Lower lobe of right lung (tissue), 2 donors: ENCODE data around the gene UGT1A8. TPM values are rescaled to one million over a fixed set of nuclear protein-coding genes. Genes with fewer than 3 reads are reported as not detected.
"Not testable (repeated sequence)": the region's sequence is repeated elsewhere in the genome, so short reads cannot be mapped to it uniquely, and the experiment has no call there.

ENCODE experiments used
- ATAC-seq, 2 donors: fragments of 200-7000 bp; cut with Tn5 transposase; one replicate each; pipeline ENCODE4 v1.9.1; 2020 to 2022; ENCODE audit warnings: mild to moderate bottlenecking in 2 of 2, moderate library complexity in 2 of 2
- DNase-seq: peaks from one replicate; pipeline ENCODE4 v3.0.0-alpha.2; 2020
- H3K27ac ChIP-seq: fragments of 200-600 bp; one replicate; pipeline ENCODE4 v1.8.0; 2022
- H3K27me3 ChIP-seq: fragments of 200-600 bp; one replicate; pipeline ENCODE4 v1.8.0; 2022; ENCODE audit warnings: low read depth
- H3K36me3 ChIP-seq: fragments of 200-600 bp; one replicate; pipeline ENCODE4 v1.8.0; 2022; ENCODE audit warnings: mild to moderate bottlenecking
- H3K4me1 ChIP-seq: fragments of 200-600 bp; one replicate; pipeline ENCODE4 v1.8.0; 2022
- H3K4me3 ChIP-seq: fragments of 200-600 bp; one replicate; pipeline ENCODE4 v1.8.0; 2022; ENCODE audit warnings: mild to moderate bottlenecking
- H3K9me3 ChIP-seq: fragments of 200-600 bp; one replicate; pipeline ENCODE4 v1.8.0; 2022
- intact Hi-C: fragments of 100-400 bp; cut with DNase I; formaldehyde crosslinking; loops from one replicate; pipeline ENCODE4 v1.11.0; 2022
- total RNA-seq: library from RNA; stranded (reverse); fragmentation: NEBNext Ultra II Directional; extraction: Animal tissue kit (Norgen Biotek cat#: 25700); gene quantifications from one replicate; pipeline ENCODE4 v1.2.1, GENCODE V29; 2021
- TF ChIP-seq, protein P1 (sequence below): fragments of 200-600 bp; IDR thresholded peaks from one replicate; pipeline ENCODE4 v1.8.0; 2022; ENCODE audit warnings: antibody characterized with exemption, mild to moderate bottlenecking
- donor health status: DM: no; HTN: yes; CAD: no; lungs with severe emphysema.

The UGT1A8 gene
- total RNA-seq, 1 donor from 2014 or later = not detected

GRCh38 chr2:233693963-233694362 lies 76.5 kb downstream of the UGT1A8 start:
- no peaks in the 10 kb centered on the region for H3K36me3 ChIP-seq
- ATAC-seq = no peak
- intact Hi-C loops = no loop called here
- no peaks in the 10 kb centered on the region for H3K27me3 ChIP-seq
- H3K4me3 ChIP-seq = no peak overlapping the region
- no peak overlapping the region for H3K27ac ChIP-seq
- no peak for DNase-seq
- H3K9me3 ChIP-seq = no peaks in the 10 kb centered on the region
- no peaks in the 10 kb centered on the region for H3K4me1 ChIP-seq
- TF ChIP-seq, protein P1, sequence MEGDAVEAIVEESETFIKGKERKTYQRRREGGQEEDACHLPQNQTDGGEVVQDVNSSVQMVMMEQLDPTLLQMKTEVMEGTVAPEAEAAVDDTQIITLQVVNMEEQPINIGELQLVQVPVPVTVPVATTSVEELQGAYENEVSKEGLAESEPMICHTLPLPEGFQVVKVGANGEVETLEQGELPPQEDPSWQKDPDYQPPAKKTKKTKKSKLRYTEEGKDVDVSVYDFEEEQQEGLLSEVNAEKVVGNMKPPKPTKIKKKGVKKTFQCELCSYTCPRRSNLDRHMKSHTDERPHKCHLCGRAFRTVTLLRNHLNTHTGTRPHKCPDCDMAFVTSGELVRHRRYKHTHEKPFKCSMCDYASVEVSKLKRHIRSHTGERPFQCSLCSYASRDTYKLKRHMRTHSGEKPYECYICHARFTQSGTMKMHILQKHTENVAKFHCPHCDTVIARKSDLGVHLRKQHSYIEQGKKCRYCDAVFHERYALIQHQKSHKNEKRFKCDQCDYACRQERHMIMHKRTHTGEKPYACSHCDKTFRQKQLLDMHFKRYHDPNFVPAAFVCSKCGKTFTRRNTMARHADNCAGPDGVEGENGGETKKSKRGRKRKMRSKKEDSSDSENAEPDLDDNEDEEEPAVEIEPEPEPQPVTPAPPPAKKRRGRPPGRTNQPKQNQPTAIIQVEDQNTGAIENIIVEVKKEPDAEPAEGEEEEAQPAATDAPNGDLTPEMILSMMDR = no peak

DNA sequence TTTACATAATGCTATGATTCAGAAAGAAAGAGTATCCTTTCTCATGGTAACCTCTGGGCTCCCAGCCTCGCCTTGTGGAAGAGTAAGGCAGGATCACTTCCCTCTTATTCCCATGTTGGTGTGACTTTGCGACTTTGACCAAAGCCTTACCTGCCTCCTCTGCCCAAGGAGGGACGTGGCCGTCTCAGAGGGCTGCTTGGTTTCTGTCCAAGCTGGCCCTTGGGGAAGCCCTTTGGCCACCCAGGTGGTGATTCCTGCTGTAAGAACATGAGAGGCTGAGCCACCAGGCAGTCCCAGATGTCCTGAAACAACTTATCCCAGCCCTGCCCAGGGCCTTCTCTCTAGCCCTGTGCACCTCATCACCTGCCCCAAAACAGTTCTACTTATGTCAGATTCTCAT lies 81.3 kb downstream of the UGT1A8 start:
- H3K4me3 ChIP-seq = no peak overlapping the region

DNA sequence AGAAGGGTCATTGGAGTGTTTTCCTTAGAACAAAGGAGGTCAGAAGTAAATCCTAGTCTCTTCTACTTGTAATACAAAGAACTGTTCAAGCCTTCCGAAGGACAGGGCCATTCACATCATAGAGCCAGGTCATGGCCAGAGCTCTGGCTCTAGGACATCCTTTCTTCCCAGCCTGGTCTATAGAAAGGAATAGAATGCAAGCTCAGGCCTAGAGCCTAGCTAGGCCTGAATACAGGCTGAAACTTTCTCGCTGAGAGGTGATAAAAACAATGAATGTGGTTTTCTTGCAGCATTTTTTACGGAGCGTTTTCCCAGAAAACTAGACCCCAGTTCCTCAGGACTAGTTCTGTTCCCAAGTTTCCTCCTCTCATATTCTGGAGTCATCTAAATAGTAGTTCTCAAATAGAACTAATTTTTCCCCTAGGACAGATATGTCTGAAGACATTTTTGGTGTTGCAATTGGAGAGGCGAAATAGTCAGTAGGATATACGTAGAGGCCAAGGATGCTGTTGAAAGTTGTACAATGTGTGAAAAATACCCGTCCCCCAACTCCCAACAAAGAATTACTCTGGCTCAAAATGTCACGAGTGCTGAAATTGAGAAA lies 82.1 kb downstream of the UGT1A8 start:
- TF ChIP-seq, protein P1 = no peak
- intact Hi-C loops = no loop called here
- H3K36me3 ChIP-seq = no peaks in the 10 kb centered on the region
- no peaks in the 10 kb centered on the region for H3K4me1 ChIP-seq
- DNase-seq (no peak), ATAC-seq (no peak)
- no peak overlapping the region for H3K4me3 ChIP-seq
- H3K9me3 ChIP-seq = no peaks in the 10 kb centered on the region
- no peak overlapping the region for H3K27ac ChIP-seq
- no peaks in the 10 kb centered on the region for H3K27me3 ChIP-seq

More for the DNA sequence above, 81.3 kb downstream of the UGT1A8 start:
- DNase-seq (no peak), ATAC-seq (no peak)
- H3K9me3 ChIP-seq = no peaks in the 10 kb centered on the region
- intact Hi-C loops = no loop called here
- H3K27me3 ChIP-seq = no peaks in the 10 kb centered on the region
- TF ChIP-seq, protein P1 = no peak
- H3K4me1 ChIP-seq = no peaks in the 10 kb centered on the region
- H3K36me3 ChIP-seq = no peaks in the 10 kb centered on the region
- H3K27ac ChIP-seq = no peak overlapping the region

DNA sequence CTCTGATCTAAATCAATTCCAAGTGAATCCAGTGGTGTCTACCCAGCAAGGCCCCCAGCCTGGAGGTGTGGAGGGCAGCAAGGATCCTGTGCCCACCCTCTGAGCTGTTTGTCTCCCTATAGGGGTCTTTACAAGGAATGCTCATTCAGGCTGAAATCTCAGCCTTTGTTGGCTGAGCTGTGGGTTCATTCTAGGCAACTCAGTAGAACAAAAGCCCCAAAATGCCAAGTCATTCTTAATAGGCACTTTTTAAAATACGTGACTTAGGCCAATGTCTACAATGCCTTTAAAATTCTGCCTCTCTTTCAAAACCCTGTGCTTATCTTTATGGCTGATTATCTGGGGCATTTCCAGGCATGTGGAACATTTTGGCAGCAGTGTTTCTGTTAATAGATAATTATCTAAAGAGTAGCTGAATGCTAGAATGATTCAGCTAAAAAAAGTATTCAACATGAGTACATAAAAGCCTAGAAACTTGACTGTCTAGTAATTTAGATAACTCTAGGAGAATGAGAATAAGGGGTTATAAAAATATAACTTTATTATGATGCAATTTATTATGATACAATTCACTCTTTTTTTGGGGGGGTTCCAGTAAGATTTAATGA lies 82.7 kb downstream of the UGT1A8 start:
- Histone ChIP-seq H3K27ac (no peak overlapping the region), H3K27me3 (no peaks in the 10 kb centered on the region), H3K4me3 (no peak overlapping the region), H3K9me3 (no peaks in the 10 kb centered on the region), H3K36me3 (no peaks in the 10 kb centered on the region), H3K4me1 (no peaks in the 10 kb centered on the region)
- intact Hi-C loops = no loop called here
- ATAC-seq (peak in 1 of 2 donors; percentile 54), DNase-seq (no peak)
- TF ChIP-seq, protein P1 = no peak

- H3K27me3 ChIP-seq, H3K9me3 ChIP-seq, H3K27ac ChIP-seq, H3K4me3 ChIP-seq, intact Hi-C loops, H3K36me3 ChIP-seq, DNase-seq, H3K4me1 ChIP-seq, ATAC-seq: not testable (repeated sequence)
Measured at GRCh38 chr2:233700842-233701241, 83.4 kb downstream of the UGT1A8 start.

- no peaks in the 10 kb centered on the region for H3K9me3 ChIP-seq
- no peaks in the 10 kb centered on the region for H3K36me3 ChIP-seq
- H3K27me3 ChIP-seq = no peaks in the 10 kb centered on the region
- H3K27ac ChIP-seq = no peak overlapping the region
- DNase-seq = no peak
- H3K4me1 ChIP-seq = no peaks in the 10 kb centered on the region
- H3K4me3 ChIP-seq = no peak overlapping the region
- no peak for ATAC-seq
- TF ChIP-seq, protein P1 = no peak
- intact Hi-C loops = no loop called here
Measured at GRCh38 chr2:233702238-233702637, 84.8 kb downstream of the UGT1A8 start.
